Breast epithelium (tissue), 4 donors: ENCODE data around the gene FAM177A1. TPM values are rescaled to one million over a fixed set of nuclear protein-coding genes. Genes with fewer than 3 reads are reported as not detected.

ENCODE experiments used
- DNase-seq, 2 donors: peaks; one replicate each; pipeline ENCODE4 v3.0.0-alpha.2; 2019; ENCODE audit warnings: low spot score in 2 of 2
- H3K27ac ChIP-seq, 2 donors: fragments of 200-600 bp; sonication (generic) in 1 of 2; one replicate each; pipeline ENCODE4 v1.5.1; 2016 to 2019; ENCODE audit warnings: mild to moderate bottlenecking in 1 of 2
- H3K27me3 ChIP-seq, 2 donors: fragments of 200-600 bp; sonication (generic) in 1 of 2; one replicate each; pipeline versions ENCODE4 v1.5.1 to v1.6.0; 2017 to 2019; ENCODE audit warnings: control low read depth in 1 of 2, mild to moderate bottlenecking in 1 of 2
- H3K36me3 ChIP-seq: fragments of 200-600 bp; one replicate; pipeline ENCODE4 v1.5.1; 2019
- H3K4me1 ChIP-seq, 2 donors: fragments of 200-600 bp; sonication (generic); one replicate each; pipeline ENCODE4 v1.5.1; 2016 to 2019; ENCODE audit warnings: control low read depth in 1 of 2
- H3K4me3 ChIP-seq, 3 donors: fragments of 200-600 bp; sonication (generic); 1 replicate in 2 of 3; 2 replicates in 1 of 3; pipeline ENCODE4 v1.5.1; 2016 to 2019; ENCODE audit warnings: mild to moderate bottlenecking in 3 of 3, moderate library complexity in 2 of 3
- H3K9me3 ChIP-seq, 2 donors: fragments of 200-600 bp; sonication (generic) in 1 of 2; one replicate each; pipeline ENCODE4 v1.5.1; 2016 to 2019; ENCODE audit warnings: control low read depth in 1 of 2
- POLR2A ChIP-seq: fragments of 450-650 bp; IDR thresholded peaks from one replicate; pipeline ENCODE4 v1.6.1; 2016; ENCODE audit warnings: antibody characterized with exemption, mild to moderate bottlenecking, moderate library complexity
- POLR2AphosphoS5 ChIP-seq, 3 donors: sonication (generic); formaldehyde crosslinking; IDR thresholded peaks; one replicate each; pipeline ENCODE4 v1.6.1; 2017; ENCODE audit warnings: antibody characterized with exemption in 3 of 3
- intact Hi-C: fragments of 100-400 bp; cut with DNase I; formaldehyde crosslinking; loops from one replicate; pipeline ENCODE4 v1.15.1; 2023; ENCODE audit warnings: low total_unique reads
- total RNA-seq, 3 donors: library from RNA; depleted of rRNA; stranded (reverse); fragments of >200 nt; gene quantifications; one replicate each; pipeline ENCODE4 v1.1.0, GENCODE V29; 2016
- TF ChIP-seq, protein P1 (sequence below), 3 donors: fragments of 450-650 bp; IDR thresholded peaks; one replicate each; pipeline ENCODE4 v1.5.1; 2016 to 2017; ENCODE audit warnings: antibody characterized with exemption in 3 of 3, mild to moderate bottlenecking in 3 of 3, moderate library complexity in 3 of 3

The FAM177A1 gene
- total RNA-seq, 3 donors from 2014 or later = 34.4 to 54.0 (median 47.2) TPM

DNA sequence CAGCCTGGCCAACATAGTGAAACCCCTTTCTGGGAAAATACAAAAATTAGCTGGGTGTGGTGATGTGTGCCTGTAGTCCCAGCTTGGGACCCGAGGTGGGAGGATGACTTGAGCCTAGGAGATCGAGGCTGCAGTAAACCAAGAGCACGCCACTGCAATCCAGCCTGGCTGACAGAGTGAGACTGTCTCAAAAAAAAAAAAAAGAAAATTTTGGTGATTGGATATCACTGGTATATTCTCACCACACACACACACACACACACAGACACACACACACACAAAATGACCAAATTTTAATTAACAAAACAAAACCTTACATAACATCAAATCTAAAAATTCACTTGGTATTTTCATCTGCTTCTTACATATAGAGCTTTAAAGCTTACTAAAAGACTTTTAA is 3.4 kb upstream of the FAM177A1 start:
- intact Hi-C loops = no loop called here
- Histone ChIP-seq H3K9me3 (no peaks in the 10 kb centered on the region), H3K27ac (no peak overlapping the region)

DNA sequence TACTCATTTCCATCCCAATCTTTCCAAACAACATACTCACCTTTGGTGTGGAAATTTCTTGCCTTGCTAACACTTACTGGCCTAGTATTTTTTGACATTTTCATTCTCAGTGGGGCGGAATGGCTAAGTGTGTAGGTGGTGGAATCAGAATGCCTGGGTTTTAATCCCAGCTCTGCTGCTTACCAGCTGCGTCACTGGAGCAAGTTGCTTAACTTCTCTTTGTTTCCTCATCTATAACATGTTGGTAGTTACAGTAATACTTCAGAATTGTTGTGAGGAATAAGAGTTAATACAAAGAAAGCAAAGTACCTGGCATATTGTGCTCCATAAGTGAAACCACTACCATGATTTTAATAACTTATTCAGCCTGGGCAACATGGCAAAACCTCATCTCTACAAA is 3.0 kb upstream of the FAM177A1 start:
- intact Hi-C loops = no loop called here
- Histone ChIP-seq H3K9me3 (no peaks in the 10 kb centered on the region), H3K4me1 (peaks cover 0 to 4% of the 10 kb centered on the region in 2 donors), H3K4me3 (no peak overlapping the region), H3K36me3 (no peaks in the 10 kb centered on the region), H3K27me3 (no peaks in the 10 kb centered on the region), H3K27ac (no peak overlapping the region)
- no peak for DNase-seq
- TF ChIP-seq, protein P1, sequence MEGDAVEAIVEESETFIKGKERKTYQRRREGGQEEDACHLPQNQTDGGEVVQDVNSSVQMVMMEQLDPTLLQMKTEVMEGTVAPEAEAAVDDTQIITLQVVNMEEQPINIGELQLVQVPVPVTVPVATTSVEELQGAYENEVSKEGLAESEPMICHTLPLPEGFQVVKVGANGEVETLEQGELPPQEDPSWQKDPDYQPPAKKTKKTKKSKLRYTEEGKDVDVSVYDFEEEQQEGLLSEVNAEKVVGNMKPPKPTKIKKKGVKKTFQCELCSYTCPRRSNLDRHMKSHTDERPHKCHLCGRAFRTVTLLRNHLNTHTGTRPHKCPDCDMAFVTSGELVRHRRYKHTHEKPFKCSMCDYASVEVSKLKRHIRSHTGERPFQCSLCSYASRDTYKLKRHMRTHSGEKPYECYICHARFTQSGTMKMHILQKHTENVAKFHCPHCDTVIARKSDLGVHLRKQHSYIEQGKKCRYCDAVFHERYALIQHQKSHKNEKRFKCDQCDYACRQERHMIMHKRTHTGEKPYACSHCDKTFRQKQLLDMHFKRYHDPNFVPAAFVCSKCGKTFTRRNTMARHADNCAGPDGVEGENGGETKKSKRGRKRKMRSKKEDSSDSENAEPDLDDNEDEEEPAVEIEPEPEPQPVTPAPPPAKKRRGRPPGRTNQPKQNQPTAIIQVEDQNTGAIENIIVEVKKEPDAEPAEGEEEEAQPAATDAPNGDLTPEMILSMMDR (IDR thresholded peaks at IDR 0.05) = no peak
- TF ChIP-seq POLR2AphosphoS5 (IDR thresholded peaks at IDR 0.05) = no peak
- no peak for TF ChIP-seq POLR2A

More for the DNA sequence above, 3.4 kb upstream of the FAM177A1 start:
- Histone ChIP-seq H3K27me3 (no peaks in the 10 kb centered on the region), H3K36me3 (no peaks in the 10 kb centered on the region), H3K4me1 (peaks cover 0 to 4% of the 10 kb centered on the region in 2 donors), H3K4me3 (no peak overlapping the region)
- DNase-seq = no peak
- no peak for TF ChIP-seq POLR2AphosphoS5 (IDR thresholded peaks at IDR 0.05)
- TF ChIP-seq, protein P1 (IDR thresholded peaks at IDR 0.05) = no peak
- no peak for TF ChIP-seq POLR2A

DNA sequence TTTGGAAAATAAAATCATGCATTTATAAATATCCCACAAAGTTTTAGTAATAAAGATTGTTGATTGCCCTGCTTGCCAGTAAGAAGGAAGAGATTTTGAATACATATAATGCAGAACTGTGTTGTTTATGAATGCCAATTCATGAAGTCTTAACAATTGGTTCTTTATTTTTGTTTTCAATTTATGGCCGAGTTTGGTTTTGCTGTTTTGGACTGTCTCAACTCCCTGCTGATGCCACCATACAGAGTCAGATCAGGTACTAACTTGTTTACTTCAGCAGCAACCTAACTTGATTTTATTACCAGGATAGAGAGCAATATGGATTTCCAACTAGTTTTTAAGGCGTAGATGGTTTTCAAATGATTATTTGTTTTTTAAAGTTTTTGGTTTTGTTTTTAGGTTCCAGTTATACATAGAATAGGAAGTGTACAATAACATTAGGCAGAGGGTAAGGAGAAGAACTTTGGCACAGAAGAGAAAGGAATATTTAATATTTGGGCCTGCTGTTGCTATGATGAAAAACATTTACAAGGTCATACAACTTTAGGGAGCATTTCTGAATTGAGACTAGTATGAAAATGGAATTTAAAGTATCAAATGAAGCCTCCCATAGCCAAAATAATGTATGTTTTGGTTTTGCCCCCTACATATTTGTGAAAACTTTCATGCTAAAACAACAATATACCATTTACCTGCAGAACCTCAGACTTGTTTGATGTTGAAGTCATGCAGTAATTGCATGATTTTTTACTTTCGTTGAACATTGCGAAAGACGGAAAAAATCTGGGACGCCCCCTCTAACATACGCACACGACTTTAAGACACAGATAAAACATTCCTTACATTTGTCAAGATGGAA is 904 bp upstream of the FAM177A1 start:
- intact Hi-C loops = no loop called here
- TF ChIP-seq, protein P1 (IDR thresholded peaks at IDR 0.05) = no peak
- TF ChIP-seq POLR2A = no peak
- no peak for TF ChIP-seq POLR2AphosphoS5 (IDR thresholded peaks at IDR 0.05)
- no peak for DNase-seq

DNA sequence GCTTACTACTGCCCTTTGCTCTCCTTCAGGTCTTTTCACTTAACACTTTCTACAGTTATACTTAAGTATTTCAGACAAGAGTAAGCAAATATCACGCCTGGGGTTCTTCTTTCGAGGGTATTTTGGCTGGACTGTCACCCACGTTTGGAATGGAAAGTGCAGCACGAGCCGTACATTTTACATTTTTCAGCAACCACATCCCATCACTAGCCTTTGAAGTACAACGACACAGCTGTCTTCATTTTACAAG is 349 bp upstream of the FAM177A1 start:
- DNase-seq = no peak
- H3K36me3 ChIP-seq = no peaks in the 10 kb centered on the region
- TF ChIP-seq, protein P1 (IDR thresholded peaks at IDR 0.05) = no peak
- TF ChIP-seq POLR2AphosphoS5 (IDR thresholded peaks at IDR 0.05) = no peak
- TF ChIP-seq POLR2A = no peak
- no peaks in the 10 kb centered on the region for H3K9me3 ChIP-seq
- H3K27ac ChIP-seq = peak overlapping the region; percentile 98 to 99
- H3K27me3 ChIP-seq = no peaks in the 10 kb centered on the region
- peak overlapping the region; percentile 81 to 92 (median 88) for H3K4me3 ChIP-seq
- intact Hi-C loops = no loop called here
- H3K4me1 ChIP-seq = peaks cover 0 to 4% of the 10 kb centered on the region in 2 donors

More for the DNA sequence above, 904 bp upstream of the FAM177A1 start:
- no peaks in the 10 kb centered on the region for H3K27me3 ChIP-seq
- peaks cover 0 to 4% of the 10 kb centered on the region in 2 donors for H3K4me1 ChIP-seq
- H3K9me3 ChIP-seq = no peaks in the 10 kb centered on the region
- no peaks in the 10 kb centered on the region for H3K36me3 ChIP-seq
- H3K27ac ChIP-seq = peak overlapping the region; percentile 98 to 99
- peak overlapping the region; percentile 81 to 92 (median 88) for H3K4me3 ChIP-seq

DNA sequence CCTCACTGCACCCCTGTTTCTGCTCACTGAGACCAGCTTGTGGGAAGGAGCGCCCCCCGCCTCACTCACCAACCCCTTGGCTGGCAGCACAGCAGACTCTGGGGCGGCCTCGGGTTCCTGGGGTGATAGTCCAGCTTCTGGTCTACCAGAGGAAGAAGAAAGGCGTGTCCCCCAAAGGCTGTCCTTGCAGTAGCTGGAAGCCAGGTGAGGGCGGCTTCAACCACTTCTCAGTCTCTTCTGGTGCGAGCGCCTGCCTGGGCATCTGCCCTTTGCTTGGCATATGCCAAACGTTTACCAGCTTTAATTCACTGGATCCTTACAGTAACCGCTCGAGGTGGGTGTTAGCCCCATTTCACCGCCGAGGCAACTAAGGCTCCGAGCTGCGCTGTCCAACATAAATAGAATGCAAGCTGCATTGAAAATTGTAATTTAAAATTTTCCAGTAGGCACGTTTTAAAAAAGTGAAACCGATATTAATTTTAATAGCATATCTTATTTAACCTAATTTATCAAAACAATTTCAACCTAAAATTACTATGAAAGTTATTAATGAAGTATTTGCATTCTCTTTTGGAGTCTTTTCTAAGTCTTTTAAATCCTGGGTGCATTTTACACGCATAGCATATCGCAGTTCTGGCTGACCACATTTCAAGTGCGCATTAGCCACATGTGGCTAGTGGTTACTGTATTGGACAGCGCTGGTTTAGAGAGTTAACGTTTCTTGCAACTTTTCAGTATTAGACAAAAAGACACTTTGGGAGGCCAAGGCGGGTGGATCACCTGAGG is 872 bp downstream of the FAM177A1 start:
- TF ChIP-seq POLR2AphosphoS5 (IDR thresholded peaks at IDR 0.05) = no peak
- TF ChIP-seq POLR2A = no peak
- TF ChIP-seq, protein P1 (IDR thresholded peaks at IDR 0.05) = no peak
- peak; percentile 57 to 61 for DNase-seq
- intact Hi-C loops = no loop called here
- Histone ChIP-seq H3K27ac (peak overlapping the region; percentile 98 to 99), H3K4me3 (peak overlapping the region; percentile 81 to 92 (median 88)), H3K27me3 (no peaks in the 10 kb centered on the region), H3K9me3 (no peaks in the 10 kb centered on the region), H3K4me1 (peaks cover 0 to 4% of the 10 kb centered on the region in 2 donors), H3K36me3 (no peaks in the 10 kb centered on the region)
